Choroid plexus epithelial cell (primary cell): Measurements from ENCODE around the gene KLF7.
A peak's percentile ranks its signal among the peaks of the same experiment; 100 is the strongest.

ENCODE experiments used
- DNase-seq: peaks from one replicate; pipeline ENCODE4 v3.0.0-alpha.2; 2010; ENCODE audit warnings: low read depth
- H3K4me3 ChIP-seq: 2 replicates; pipeline ENCODE4 v1.5.1; 2011; ENCODE audit warnings: low read depth, mild to moderate bottlenecking, control low read depth, low read length, moderate library complexity
- CTCF ChIP-seq: conservative IDR thresholded peaks from 2 replicates; pipeline ENCODE4 v1.5.1; 2011; ENCODE audit warnings: low read depth, mild to moderate bottlenecking, control low read depth, inconsistent platforms, low read length, moderate library complexity

The KLF7 gene

GRCh38 chr2:207165121-207166038 lies at the start of gene KLF7:
KLF7 (minus strand) TSS chr2:207165948; CDS start chr2:207165568, 380 bp downstream.
- peak; percentile 59 for DNase-seq
- TF ChIP-seq CTCF: no peak
- H3K4me3 ChIP-seq: peak within 1 kb of the TSS; percentile 88

- no peak for DNase-seq
- TF ChIP-seq CTCF: no peak
- H3K4me3 ChIP-seq: no peak overlapping the region
Measured at GRCh38 chr2:207215308-207215707, 49.6 kb upstream of the KLF7 start.

GRCh38 chr2:207214446-207214845 lies 48.7 kb upstream of the KLF7 start:
- no peak overlapping the region for H3K4me3 ChIP-seq
- DNase-seq: no peak
- TF ChIP-seq CTCF: no peak

GRCh38 chr2:207206011-207206410 lies 40.3 kb upstream of the KLF7 start:
- TF ChIP-seq CTCF: no peak
- no peak overlapping the region for H3K4me3 ChIP-seq

GRCh38 chr2:207205173-207205957 lies 39.6 kb upstream of the KLF7 start:
- TF ChIP-seq CTCF: no peak
- H3K4me3 ChIP-seq: no peak overlapping the region
- DNase-seq: no peak

More at GRCh38 chr2:207206011-207206410, 40.3 kb upstream of the KLF7 start:
- no peak for DNase-seq

GRCh38 chr2:207203056-207203455 lies 37.3 kb upstream of the KLF7 start:
- no peak overlapping the region for H3K4me3 ChIP-seq
- no peak for TF ChIP-seq CTCF
- no peak for DNase-seq
